Fibroblast of the conjunctiva (primary cell): ENCODE data around the gene DOCK4.

Experiments
- DNase-seq: peaks from one replicate; pipeline ENCODE4 v3.0.0-alpha.2; 2010; ENCODE audit warnings: low read depth

DOCK4 gene

GRCh38 chr7:112159351-112159750, 46.8 kb downstream of the DOCK4 start:
- DNase-seq = no peak

GRCh38 chr7:112157072-112157471, 49.1 kb downstream of the DOCK4 start:
- no peak for DNase-seq

- no peak for DNase-seq
Measured at GRCh38 chr7:112156412-112156811, 49.8 kb downstream of the DOCK4 start.

- DNase-seq = no peak
Measured at GRCh38 chr7:112154690-112155089, 51.5 kb downstream of the DOCK4 start.

GRCh38 chr7:112152186-112152585, 54.0 kb downstream of the DOCK4 start:
- peak; percentile 34 for DNase-seq

- DNase-seq = no peak
Measured at GRCh38 chr7:112150823-112151641, 55.2 kb downstream of the DOCK4 start.

DNA sequence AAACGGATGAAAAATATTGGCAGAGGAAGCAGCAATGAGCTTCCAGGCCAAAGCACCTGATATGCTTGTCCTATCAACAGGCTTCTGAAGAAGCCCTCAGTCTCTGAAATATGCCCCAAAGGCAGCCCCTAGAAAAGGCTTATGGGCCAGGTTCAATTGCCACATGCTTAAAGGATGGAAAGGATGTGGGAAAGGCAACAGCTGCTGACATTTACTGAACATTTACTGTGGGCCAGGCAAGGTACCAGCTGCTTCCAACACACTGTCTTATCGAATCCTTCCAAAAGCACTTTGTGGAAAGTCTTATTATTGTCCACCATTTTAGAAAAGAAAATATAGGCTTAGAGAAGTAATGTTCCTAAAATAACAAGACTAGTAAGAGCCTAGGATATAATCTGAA, 56.5 kb downstream of the DOCK4 start:
- no peak for DNase-seq

GRCh38 chr7:112147793-112148361, 58.3 kb downstream of the DOCK4 start:
- DNase-seq = no peak

GRCh38 chr7:112145206-112145605, 61.0 kb downstream of the DOCK4 start:
- no peak for DNase-seq

- DNase-seq = no peak
Measured at GRCh38 chr7:112144284-112145059, 61.7 kb downstream of the DOCK4 start.

DNA sequence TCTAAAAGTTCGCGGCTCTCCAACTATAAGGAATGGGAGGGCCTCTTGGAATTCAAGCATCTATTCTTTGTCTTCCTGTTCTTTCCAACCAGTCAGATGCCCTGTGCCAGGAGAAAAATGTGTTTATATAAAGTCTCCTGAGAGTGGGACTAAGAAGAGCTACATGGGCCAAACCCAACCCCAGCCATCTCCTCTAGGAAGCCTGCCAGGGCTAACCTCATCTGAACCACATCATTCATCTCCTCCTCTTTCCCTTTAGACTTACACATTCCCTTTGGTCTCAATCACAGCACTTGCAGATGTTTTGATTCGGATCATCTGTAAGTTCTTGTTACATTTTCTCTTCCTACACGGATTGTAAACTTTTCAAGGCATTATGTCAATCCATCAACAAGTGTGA, 62.6 kb downstream of the DOCK4 start:
- DNase-seq = peak; percentile 88

- no peak for DNase-seq
Measured at GRCh38 chr7:112143136-112143535, 63.1 kb downstream of the DOCK4 start.

GRCh38 chr7:112140600-112140999, 65.6 kb downstream of the DOCK4 start:
- DNase-seq = no peak

DNA sequence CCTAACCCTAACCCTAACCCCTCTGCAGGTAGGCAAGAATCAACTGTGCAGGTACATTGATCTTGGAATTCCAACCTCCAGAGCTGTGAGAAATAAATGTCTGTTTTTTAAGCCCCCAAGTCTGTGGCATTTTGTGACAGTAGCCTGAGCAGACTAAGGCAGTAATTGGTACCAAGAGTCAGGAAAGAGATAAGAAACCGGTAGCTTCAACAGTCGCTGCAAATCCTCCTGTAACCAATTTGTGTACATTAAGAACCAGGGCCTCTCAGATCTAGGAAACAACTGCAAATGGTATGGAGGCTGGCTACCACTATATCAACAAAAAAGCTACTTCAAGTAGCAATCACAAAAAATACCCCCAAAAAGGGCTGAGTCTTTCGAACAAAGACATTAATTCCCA, 67.3 kb downstream of the DOCK4 start:
- no peak for DNase-seq

- no peak for DNase-seq
Measured at GRCh38 chr7:112138325-112138852, 67.8 kb downstream of the DOCK4 start.

DNA sequence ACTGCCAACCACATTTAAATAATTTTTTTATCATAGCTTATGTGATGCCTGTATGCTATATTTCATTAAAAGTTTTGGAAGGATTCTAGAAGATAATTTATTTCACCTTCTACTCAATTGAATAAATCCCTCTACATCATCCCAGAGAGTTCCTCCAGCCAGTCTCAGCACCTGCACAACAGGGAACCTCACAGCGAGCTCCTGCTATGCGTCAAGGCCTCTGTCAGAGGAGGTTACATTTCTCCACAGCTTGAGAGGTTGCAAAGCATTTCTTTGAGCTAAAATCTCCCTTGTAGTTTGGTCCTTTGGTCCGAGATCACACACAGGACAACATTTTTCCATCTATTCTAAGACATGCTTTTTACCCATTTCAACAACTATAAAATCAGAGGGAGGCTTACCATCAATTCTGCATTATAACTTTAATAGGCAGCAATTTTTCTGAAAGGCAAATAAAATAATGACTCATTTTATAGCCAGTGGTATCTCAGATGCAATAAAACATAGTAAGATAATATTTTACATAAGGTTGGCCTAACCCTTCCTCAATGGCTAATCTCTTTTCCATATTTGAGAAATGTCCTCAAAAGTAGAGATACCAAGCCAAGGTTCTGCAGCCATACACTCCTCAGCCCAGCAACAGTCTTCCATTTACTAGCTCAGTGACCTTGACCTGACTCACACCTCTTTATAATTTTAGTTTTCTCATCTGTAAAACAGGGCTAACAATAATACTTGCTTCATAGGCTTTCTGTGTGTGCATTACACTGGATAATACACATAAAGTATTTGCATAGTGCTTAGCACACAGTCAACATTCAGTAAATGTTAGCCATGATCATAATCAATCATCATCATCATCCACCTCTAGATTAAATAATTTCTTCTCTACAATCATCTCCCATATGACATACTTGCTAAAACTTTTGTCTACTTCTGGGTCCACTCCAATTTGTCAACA, 68.8 kb downstream of the DOCK4 start:
- no peak for DNase-seq

GRCh38 chr7:112136271-112137008, 69.8 kb downstream of the DOCK4 start:
- no peak for DNase-seq

- no peak for DNase-seq
Measured at GRCh38 chr7:112135815-112136214, 70.4 kb downstream of the DOCK4 start.

GRCh38 chr7:112134039-112134438, 72.2 kb downstream of the DOCK4 start:
- DNase-seq = no peak

DNA sequence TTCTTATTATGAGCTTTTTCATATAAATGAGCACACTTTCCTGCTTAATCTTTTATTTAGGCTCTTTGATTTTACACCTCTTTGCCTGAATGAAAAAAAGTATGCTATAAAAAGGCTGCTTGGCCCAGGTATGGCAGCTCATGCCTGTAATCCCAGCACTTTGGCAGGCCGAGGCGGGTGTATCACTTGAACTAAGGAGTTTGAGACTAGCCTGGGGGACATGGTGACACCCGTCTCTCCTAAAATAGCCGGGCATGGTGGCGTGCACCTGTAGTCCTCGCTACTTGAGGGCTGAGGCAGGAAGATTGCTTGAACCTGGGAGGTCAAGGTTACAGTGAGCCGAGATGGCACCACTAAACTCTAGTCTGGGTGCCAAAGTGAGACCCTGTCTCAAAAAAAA, 72.9 kb downstream of the DOCK4 start:
- no peak for DNase-seq
